ENCODE measurements around the gene SPARCL1. TPM values are rescaled to one million over a fixed set of nuclear protein-coding genes. Genes with fewer than 3 reads are reported as not detected.

The SPARCL1 gene
- polyA plus RNA-seq, 2 of the 4 experiments (the other 2 are of a cell fraction): not detected

GRCh38 chr4:87559090-87559837 lies 30.1 kb upstream of the SPARCL1 start:
- Histone ChIP-seq H3K4me3 (no peak overlapping the region), H3K27ac (no peak overlapping the region), H3K4me2 (no peak overlapping the region), H3K9me3 (no peaks in the 10 kb centered on the region), H3K4me1 (peaks cover 25% of the 10 kb centered on the region)
- no peak for DNase-seq (ENCODE audit: low read depth in 1 of 2, low spot score in 1 of 2)
- ChIA-PET POLR2A (no interaction called here), CTCF (interaction anchor here (1.2 to 1.5 kb wide), 3 partner anchors 9 to 279 kb away, joined by 3 to 6 read pairs (median 3); no protein-coding TSS in a partner anchor)
- 70% methylated on average over 8 of the region's 8 CpGs for WGBS (ENCODE audit: missing lambda C conversion rate)
- TF ChIP-seq EP300 (IDR thresholded peaks at IDR 0.05): no peak
- no peak for TF ChIP-seq CBX8 (IDR thresholded peaks at IDR 0.05)
- TF ChIP-seq HOXA7 (CRISPR knock-in tag; IDR thresholded peaks at IDR 0.05): no peak
- no peak for TF ChIP-seq ZFP36 (IDR thresholded peaks at IDR 0.05; ENCODE audit: borderline replicate concordance, partially characterized antibody)
- no peak for TF ChIP-seq HES2 (IDR thresholded peaks at IDR 0.05)
- TF ChIP-seq RFX5 (IDR thresholded peaks at IDR 0.05): no peak
- no peak for TF ChIP-seq POLR2A (IDR thresholded peaks at IDR 0.05; ENCODE audit: low read length)
- TF ChIP-seq NFE2L2 (conservative IDR thresholded peaks at IDR 0.05; ENCODE audit: low read length): no peak
- no peak for TF ChIP-seq RNF2 (IDR thresholded peaks at IDR 0.05; ENCODE audit: borderline replicate concordance, low read depth)
- no peak; a peak in 1 of 6 replicates for ATAC-seq
- FAIRE-seq: no peak

- FAIRE-seq: no peak
- WGBS (ENCODE audit: missing lambda C conversion rate): 0% methylated on average over 2 of the region's 2 CpGs
- Histone ChIP-seq H3K4me3 (no peak overlapping the region), H3K27ac (peak overlapping the region; percentile 39 to 67; a peak in 3 of 6 replicates), H3K4me1 (peaks cover 25% of the 10 kb centered on the region), H3K9me3 (no peaks in the 10 kb centered on the region), H3K4me2 (peak overlapping the region; percentile 57)
- TF ChIP-seq HES2 (IDR thresholded peaks at IDR 0.05): no peak
- TF ChIP-seq MYC (IDR thresholded peaks at IDR 0.05; ENCODE audit: borderline replicate concordance, low read length): no peak
- no peak for TF ChIP-seq REST (IDR thresholded peaks at IDR 0.05)
- TF ChIP-seq CHD2 (IDR thresholded peaks at IDR 0.05; ENCODE audit: low read length, partially characterized antibody): no peak
- TF ChIP-seq CBX8 (IDR thresholded peaks at IDR 0.05): no peak
- peak in 1 of 2 experiments; percentile 24 for DNase-seq (ENCODE audit: low read depth in 1 of 2, low spot score in 1 of 2)
- ChIA-PET CTCF (interaction anchor here (0.6 to 1.8 kb wide), 2 partner anchors 17 to 292 kb away, joined by 3 to 6 read pairs; no protein-coding TSS in a partner anchor), POLR2A (no interaction called here)
- ATAC-seq: peak in 1 of 2 experiments; percentile 46; a peak in 2 of 6 replicates
These were observed 28.2 kb upstream of the SPARCL1 start for GRCh38 chr4:87557348-87557747.

- peak; percentile 91 to 97 for ATAC-seq
- TF ChIP-seq USF2 (IDR thresholded peaks at IDR 0.05): no peak
- TF ChIP-seq MAFK (IDR thresholded peaks at IDR 0.05; ENCODE audit: partially characterized antibody): peak; percentile 74
- TF ChIP-seq CTCF (IDR thresholded peaks at IDR 0.05): no peak
- TF ChIP-seq CEBPB (IDR thresholded peaks at IDR 0.05): no peak
- no peak for TF ChIP-seq HOXA7 (CRISPR knock-in tag; IDR thresholded peaks at IDR 0.05)
- TF ChIP-seq CBX2 (IDR thresholded peaks at IDR 0.05; ENCODE audit: borderline replicate concordance, low read depth): no peak
- TF ChIP-seq KDM1A (IDR thresholded peaks at IDR 0.05; ENCODE audit: low read depth): no peak
- no peak for TF ChIP-seq POLR2A (IDR thresholded peaks at IDR 0.05; ENCODE audit: low read length)
- TF ChIP-seq FOSL2 (IDR thresholded peaks at IDR 0.05): no peak
- peak; percentile 57 for TF ChIP-seq FOSL2 (CRISPR knock-in tag; IDR thresholded peaks at IDR 0.05)
- TF ChIP-seq ATOH8 (CRISPR knock-in tag; IDR thresholded peaks at IDR 0.05; ENCODE audit: low read depth): no peak
- 0 out of 2 replicates have a peak, but pooled peaks have one; percentile 19 for TF ChIP-seq NFE2L2 (conservative IDR thresholded peaks at IDR 0.05; ENCODE audit: low read length)
- peak overlapping the region; percentile 57; the same call in 2 of the 3 replicates for H3K4me2 ChIP-seq
- H3K4me3 ChIP-seq: no peak overlapping the region
- POLR2A ChIA-PET: no interaction called here
- H3K27ac ChIP-seq: peak overlapping the region; percentile 67 to 69
- WGBS (ENCODE audit: missing lambda C conversion rate): 67% methylated on average over 5 of the region's 5 CpGs
- CTCF ChIA-PET: interaction anchor here (1.0 to 1.8 kb wide), 3 partner anchors 12 to 293 kb away, joined by 3 to 6 read pairs (median 4); no protein-coding TSS in a partner anchor
- DNase-seq (ENCODE audit: low read depth in 1 of 2, low spot score in 1 of 2): peak; percentile 14 to 76
- no peaks in the 10 kb centered on the region for H3K9me3 ChIP-seq
- peaks cover 25% of the 10 kb centered on the region for H3K4me1 ChIP-seq
- FAIRE-seq: no peak
These were observed 26.8 kb upstream of the SPARCL1 start for GRCh38 chr4:87555773-87556619.

All from A549 (cell line).